Tibial nerve (tissue), 4 donors: ENCODE data around the gene STIM1.

Experiments
- EP300 ChIP-seq, 2 donors: sonication (generic); formaldehyde crosslinking; IDR thresholded peaks; one replicate each; pipeline ENCODE4 v1.6.1; 2017; ENCODE audit warnings: antibody characterized with exemption in 2 of 2, mild to moderate bottlenecking in 1 of 2
- POLR2A ChIP-seq, 2 donors: fragments of 450-650 bp; IDR thresholded peaks; one replicate each; pipeline ENCODE4 v1.6.1; 2017; ENCODE audit warnings: antibody characterized with exemption in 2 of 2, mild to moderate bottlenecking in 2 of 2, moderate library complexity in 2 of 2
- TF ChIP-seq, protein P1 (sequence below), 5 experiments: fragments of 200-600 bp in 3 of 5; fragments of 450-650 bp in 2 of 5; sonication (generic) in 3 of 5; IDR thresholded peaks; one replicate each; pipeline ENCODE4 v1.5.1; 2016 to 2019; ENCODE audit warnings: antibody characterized with exemption in 5 of 5, mild to moderate bottlenecking in 3 of 5, moderate library complexity in 2 of 5

DNA sequence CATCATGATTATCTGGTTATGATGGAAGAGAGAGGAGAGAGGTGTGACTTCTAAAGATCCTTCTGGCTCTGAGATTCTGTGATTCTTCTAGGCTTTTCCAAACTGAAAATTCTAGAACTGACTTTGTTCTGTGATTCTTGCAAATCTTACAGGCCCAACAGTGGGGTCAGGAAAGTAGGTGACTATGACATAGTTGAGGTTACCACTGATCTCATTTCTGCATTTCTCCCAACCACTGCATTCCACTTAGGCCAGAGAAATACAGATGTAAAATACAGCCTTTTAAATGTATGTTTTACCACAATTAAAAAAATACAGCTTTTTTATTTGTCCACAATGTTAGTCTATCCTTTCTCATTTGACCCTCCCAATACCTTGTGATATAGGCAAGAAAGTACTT is 83.7 kb downstream of the STIM1 start:
- TF ChIP-seq, protein P1, sequence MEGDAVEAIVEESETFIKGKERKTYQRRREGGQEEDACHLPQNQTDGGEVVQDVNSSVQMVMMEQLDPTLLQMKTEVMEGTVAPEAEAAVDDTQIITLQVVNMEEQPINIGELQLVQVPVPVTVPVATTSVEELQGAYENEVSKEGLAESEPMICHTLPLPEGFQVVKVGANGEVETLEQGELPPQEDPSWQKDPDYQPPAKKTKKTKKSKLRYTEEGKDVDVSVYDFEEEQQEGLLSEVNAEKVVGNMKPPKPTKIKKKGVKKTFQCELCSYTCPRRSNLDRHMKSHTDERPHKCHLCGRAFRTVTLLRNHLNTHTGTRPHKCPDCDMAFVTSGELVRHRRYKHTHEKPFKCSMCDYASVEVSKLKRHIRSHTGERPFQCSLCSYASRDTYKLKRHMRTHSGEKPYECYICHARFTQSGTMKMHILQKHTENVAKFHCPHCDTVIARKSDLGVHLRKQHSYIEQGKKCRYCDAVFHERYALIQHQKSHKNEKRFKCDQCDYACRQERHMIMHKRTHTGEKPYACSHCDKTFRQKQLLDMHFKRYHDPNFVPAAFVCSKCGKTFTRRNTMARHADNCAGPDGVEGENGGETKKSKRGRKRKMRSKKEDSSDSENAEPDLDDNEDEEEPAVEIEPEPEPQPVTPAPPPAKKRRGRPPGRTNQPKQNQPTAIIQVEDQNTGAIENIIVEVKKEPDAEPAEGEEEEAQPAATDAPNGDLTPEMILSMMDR (IDR thresholded peaks at IDR 0.05): no peak
- TF ChIP-seq POLR2A (IDR thresholded peaks at IDR 0.05) (no peak), EP300 (IDR thresholded peaks at IDR 0.05) (no peak)
